Muscle of leg (tissue), 11 donors: ENCODE measurements around the gene BAG5. TPM values are rescaled to one million over a fixed set of nuclear protein-coding genes. Genes with fewer than 3 reads are reported as not detected.

Experiments
- DNase-seq: peaks from one replicate; pipeline ENCODE4 v3.0.0; 2013
- H3K27ac ChIP-seq: one replicate; pipeline ENCODE4 v1.5.1; 2013; ENCODE audit warnings: mild to moderate bottlenecking, low read length, control low read depth
- H3K27me3 ChIP-seq: one replicate; pipeline ENCODE4 v1.6.1; 2013; ENCODE audit warnings: low read length; ENCODE audit not compliant: control insufficient read depth, insufficient read depth
- H3K36me3 ChIP-seq: one replicate; pipeline ENCODE4 v1.6.1; 2013; ENCODE audit warnings: low read length; ENCODE audit not compliant: control insufficient read depth, insufficient read depth
- H3K4me1 ChIP-seq: one replicate; pipeline ENCODE4 v1.6.1; 2013; ENCODE audit warnings: low read length; ENCODE audit not compliant: control insufficient read depth, insufficient read depth
- H3K4me3 ChIP-seq: one replicate; pipeline ENCODE4 v1.5.1; 2013; ENCODE audit warnings: low read length, control low read depth
- H3K9me3 ChIP-seq: replicated peaks from 2 replicates; pipeline ENCODE4 v1.6.1; 2013; ENCODE audit warnings: low read depth, low read length; ENCODE audit not compliant: control insufficient read depth
- WGBS: methylation state at CpG from one replicate; pipeline ENCODE4 v1.1.5; 2013; ENCODE audit warnings: missing lambda C conversion rate; ENCODE audit not compliant: insufficient coverage; 5-methylcytosine and 5-hydroxymethylcytosine counted together
- polyA plus RNA-seq, 8 donors: library from polyadenylated mRNA; unstranded; fragments of 120-200 nt; gene quantifications; one replicate each; pipeline versions ENCODE4 v1.2.1 to v1.2.3, GENCODE V29; 2013; ENCODE audit warnings: inconsistent platforms in 1 of 8, low replicate concordance in 1 of 8; ENCODE audit not compliant: insufficient read length in 8 of 8, insufficient read depth in 1 of 8
- total RNA-seq: library from RNA; stranded (reverse); fragments of 120-200 nt; gene quantifications from one replicate; pipeline ENCODE4 v1.2.4, GENCODE V29; 2013

The BAG5 gene
- total and polyA plus RNA-seq, 9 donors, result 14.3 to 23.3 (median 19.7) TPM

DNA sequence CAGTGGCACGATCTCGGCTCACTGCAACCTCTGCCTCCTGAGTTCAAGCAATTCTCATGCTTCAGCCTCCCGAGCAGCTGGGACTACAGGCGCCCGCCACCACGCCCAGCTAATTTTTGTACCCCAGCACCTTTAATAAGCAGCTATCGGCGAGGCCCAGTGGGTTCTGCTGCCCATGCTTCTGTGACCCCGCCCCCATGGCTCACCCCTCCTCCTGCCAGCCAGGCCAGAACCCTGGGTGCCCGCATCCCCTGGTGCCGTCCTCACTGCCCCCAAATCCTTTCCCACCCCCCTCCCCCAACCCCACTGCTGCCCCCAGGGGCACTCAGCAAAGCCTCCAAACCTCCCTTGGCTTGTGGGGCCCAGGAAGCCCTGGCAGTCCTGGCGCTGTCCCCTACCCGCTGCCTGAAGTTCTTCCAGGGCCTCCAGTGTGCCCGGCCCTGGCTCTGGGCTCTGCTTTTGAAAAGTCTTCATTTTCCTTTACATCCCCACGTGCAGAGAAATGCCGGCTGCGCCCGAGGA, 14.5 kb downstream of the BAG5 start:
- Histone ChIP-seq H3K4me1 (peaks cover 88% of the 10 kb centered on the region), H3K27ac (no peak overlapping the region), H3K27me3 (no peaks in the 10 kb centered on the region), H3K4me3 (no peak overlapping the region), H3K9me3 (no peaks in the 10 kb centered on the region), H3K36me3 (no peaks in the 10 kb centered on the region)
- WGBS, result 83% methylated on average over 18 of the region's 18 CpGs
- DNase-seq, result no peak

DNA sequence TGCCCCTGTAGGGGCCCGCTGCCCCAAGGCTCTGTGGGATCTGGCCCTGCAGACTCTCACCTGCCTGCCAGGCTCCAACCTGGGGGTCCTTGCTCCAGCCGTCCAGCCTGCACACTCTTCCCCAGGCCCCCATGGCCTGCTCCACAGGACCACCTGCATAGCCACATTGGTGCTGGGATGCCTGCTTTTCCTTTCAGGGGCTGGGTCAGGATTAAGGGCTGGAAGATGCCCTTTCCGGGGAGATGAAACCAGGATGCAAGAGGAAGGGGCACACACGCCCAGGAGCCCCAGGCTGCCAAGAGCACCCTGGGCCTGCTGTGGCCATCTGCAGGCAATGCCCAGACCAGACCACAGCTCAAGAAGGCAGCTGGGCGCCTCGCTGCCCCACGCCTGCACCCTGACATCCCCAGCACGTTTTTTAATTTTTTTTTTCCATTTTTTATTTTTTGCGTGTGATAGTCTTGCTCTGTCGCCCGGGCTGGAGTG, 15.0 kb downstream of the BAG5 start:
- Histone ChIP-seq H3K9me3 (no peaks in the 10 kb centered on the region), H3K36me3 (no peaks in the 10 kb centered on the region), H3K4me1 (peaks cover 88% of the 10 kb centered on the region), H3K27ac (no peak overlapping the region), H3K27me3 (no peaks in the 10 kb centered on the region), H3K4me3 (no peak overlapping the region)
- 77% methylated on average over 11 of the region's 11 CpGs for WGBS
- DNase-seq, result no peak

DNA sequence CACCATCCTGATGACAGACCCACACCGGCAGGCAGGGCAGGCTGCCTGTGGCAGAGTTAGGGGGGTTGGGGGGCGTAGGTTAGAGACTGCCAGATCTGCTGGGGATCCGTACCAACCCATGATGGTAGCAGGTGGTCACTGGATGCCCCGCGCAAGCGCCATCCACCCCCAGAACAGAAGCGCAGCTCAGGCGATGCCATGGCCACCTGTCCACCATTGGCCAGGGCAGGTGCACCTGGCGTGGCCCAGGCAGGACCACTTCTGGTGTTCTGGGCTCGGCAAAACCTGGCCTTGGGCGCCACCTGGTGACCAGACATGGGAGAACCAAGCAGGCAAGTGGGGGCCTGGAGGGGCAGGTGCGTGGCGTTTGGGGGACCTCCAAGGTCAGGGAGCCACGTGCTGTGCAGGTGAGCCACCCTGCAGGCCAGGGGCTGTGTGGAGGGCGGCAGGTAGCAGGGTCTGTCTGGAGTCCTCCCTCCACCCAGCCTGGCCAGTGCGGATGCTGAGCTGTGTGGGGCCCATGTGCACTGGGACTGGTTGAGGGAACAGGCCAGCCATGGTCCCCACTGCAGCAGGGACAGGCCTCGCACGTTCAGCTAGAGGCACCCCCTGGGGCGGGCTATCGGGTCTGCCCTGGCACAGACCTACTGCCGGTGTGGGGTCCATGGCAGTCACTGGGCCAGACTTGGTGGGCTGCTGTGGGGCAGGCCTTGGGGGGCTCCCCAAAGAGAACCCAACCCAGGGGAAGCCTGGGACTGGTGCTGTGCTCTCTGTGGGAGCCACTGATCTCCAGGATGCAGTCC, 15.6 kb downstream of the BAG5 start:
- Histone ChIP-seq H3K27ac (no peak overlapping the region), H3K9me3 (no peaks in the 10 kb centered on the region), H3K4me3 (no peak overlapping the region), H3K36me3 (no peaks in the 10 kb centered on the region), H3K27me3 (no peaks in the 10 kb centered on the region), H3K4me1 (peaks cover 88% of the 10 kb centered on the region)
- WGBS, result 18% methylated on average over 21 of the region's 21 CpGs
- DNase-seq, result peak; percentile 67

DNA sequence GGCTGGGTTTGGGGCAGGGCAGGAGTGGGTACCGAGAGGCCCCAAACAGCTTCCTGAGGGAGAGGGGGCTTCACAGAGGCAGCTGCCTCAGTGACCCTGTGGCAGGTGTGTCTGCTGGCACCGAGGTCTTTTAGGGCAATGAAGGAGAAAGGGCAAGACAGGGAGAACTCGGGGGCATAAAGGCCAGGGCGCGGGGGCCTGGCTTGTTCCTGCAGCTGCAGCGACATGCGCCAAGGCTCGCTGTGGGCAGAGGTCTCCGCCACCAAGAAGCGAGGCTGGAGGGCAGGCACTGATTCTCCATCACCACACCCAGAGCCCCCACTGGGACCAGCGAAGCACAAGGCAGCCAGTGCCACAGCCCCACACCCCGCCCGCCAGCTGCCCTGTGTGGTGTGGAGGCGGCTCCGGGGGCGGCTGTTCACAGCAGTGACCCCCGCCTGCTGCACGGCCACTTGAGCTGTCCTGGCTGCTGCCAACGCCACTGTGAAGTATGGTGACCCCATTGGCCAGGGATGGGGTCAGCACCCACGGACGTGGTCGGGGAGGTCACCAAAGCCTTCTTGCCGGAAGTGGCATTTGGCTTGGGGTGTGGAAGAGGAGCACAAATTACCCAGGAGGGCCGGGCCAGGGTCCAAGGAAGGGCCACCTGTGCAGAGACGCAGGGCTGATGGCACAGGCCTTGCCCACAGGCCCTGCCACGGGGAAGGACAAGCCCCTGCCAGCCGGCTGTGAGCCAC, 16.4 kb downstream of the BAG5 start:
- Histone ChIP-seq H3K27ac (peak overlapping the region; percentile 9), H3K9me3 (no peaks in the 10 kb centered on the region), H3K4me3 (no peak overlapping the region), H3K4me1 (peaks cover 88% of the 10 kb centered on the region), H3K36me3 (no peaks in the 10 kb centered on the region), H3K27me3 (no peaks in the 10 kb centered on the region)
- 73% methylated on average over 15 of the region's 27 CpGs for WGBS
- DNase-seq, result peak; percentile 44

DNA sequence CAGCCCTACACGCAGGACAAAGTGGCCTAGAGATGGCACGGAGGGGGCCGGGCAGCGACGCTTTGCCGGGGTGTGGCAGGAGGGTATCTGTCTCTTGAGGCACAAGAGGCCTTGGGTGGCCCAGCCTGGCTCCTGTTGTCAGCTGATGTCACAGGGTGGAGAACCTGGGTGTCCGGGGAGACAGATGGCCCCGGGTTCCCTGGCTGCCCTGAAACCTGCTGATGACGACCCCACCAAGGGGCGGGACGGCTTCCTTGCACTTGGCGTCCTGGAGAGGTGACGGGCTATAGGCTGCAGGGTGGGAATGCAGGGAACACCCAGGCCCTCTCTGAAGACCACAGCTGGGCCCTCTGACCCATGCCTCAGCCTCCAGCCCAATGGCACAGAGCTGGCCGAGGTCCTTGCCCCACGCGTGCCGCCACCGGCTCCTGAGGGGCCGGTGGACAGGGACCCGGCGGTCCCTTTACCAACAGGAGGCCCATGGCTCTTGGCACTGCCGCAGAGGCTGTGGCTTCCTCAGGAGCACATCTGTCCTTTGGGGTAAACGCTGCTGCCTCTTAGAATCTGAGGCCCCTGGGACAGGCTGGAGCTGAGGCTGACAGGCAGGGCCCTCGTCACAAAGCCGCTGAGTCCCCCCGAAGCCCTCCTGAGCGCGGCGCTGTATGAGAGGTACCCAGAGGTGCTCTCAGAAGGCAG, 17.1 kb downstream of the BAG5 start:
- H3K27ac ChIP-seq, result peak overlapping the region; percentile 87
- DNase-seq, result peak; percentile 27
- H3K4me3 ChIP-seq, result no peak overlapping the region
- H3K36me3 ChIP-seq, result no peaks in the 10 kb centered on the region
- H3K4me1 ChIP-seq, result peaks cover 88% of the 10 kb centered on the region
- 87% methylated on average over 24 of the region's 29 CpGs for WGBS
- H3K9me3 ChIP-seq, result no peaks in the 10 kb centered on the region
- H3K27me3 ChIP-seq, result no peaks in the 10 kb centered on the region

DNA sequence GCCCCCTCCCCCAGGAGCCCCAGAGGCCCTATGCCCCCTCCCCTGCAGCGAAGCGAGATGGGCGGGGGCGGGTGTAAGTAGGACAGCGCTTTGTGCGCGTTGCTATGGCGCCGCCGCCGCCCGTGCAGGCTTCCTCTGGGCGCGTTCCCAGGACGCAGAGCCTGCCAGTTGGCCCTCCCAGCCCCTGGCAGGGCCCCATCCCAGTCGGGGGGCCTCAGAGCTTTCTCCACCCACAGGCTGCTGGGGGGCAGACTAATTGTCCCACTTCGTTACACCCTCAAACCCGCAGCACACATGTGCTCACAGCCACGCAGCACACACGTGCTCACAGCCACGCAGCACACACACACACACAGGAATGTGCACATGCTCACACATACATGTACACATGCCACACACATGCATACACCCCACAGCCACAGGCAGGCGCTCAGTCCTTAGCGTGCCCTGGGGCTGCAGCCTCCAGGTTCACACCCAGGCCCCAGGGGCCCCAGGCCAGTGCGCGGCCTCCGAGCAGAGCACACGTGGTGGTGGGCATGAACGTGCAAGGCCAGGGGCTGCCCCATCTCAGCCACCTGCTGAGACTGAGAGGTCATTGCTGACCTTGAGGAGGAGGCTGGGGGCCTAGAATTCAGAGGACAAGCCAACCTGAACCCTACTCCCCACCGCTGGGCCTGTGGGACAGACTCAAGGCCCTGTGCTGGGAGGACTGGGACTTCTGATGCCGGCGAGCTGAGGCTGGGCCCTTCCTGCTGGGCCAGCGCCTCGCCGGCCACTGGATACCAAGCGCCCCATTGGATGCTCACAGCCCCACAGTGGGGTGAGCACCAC, 17.9 kb downstream of the BAG5 start:
- Histone ChIP-seq H3K36me3 (no peaks in the 10 kb centered on the region), H3K9me3 (no peaks in the 10 kb centered on the region), H3K27ac (peak overlapping the region; percentile 87), H3K27me3 (no peaks in the 10 kb centered on the region), H3K4me3 (no peak overlapping the region), H3K4me1 (peaks cover 87% of the 10 kb centered on the region)
- 34% methylated on average over 29 of the region's 35 CpGs for WGBS
- DNase-seq, result peak; percentile 86

DNA sequence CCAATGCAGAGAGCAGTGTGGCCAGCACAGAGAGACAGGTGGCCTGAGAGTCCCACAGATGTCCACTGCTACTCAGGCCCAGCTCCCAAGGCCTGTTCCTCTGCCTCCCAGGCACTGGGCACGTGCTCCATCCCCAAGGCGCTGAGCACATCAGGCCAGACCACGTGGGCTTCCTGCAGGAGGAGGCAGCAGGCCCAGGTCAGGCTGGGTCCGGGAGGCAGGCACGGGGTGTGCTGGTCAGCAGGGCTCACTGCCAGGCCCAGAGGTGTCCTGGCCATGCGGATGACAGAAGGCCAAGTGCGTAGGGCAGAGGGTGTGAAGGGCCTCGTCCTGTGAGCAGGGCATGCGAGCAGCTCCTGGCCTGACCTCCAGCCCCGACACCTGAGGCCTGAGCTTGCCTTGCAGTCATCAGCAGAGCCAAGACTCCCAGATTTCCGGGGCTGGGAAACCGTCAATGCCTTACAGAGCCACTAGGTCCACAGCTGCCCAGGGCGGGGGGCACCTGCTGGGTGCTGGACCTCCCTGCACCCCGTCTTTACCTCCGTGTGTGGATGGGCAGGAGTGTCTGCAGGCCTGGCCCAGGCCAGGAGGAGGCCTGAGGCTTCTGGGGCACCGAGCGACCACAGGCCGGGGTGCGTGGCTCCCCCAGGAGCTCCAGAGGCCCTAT, 18.6 kb downstream of the BAG5 start:
- WGBS, result 53% methylated on average over 12 of the region's 19 CpGs
- Histone ChIP-seq H3K4me3 (no peak overlapping the region), H3K9me3 (no peaks in the 10 kb centered on the region), H3K27me3 (no peaks in the 10 kb centered on the region), H3K4me1 (peaks cover 87% of the 10 kb centered on the region), H3K27ac (peak overlapping the region; percentile 87), H3K36me3 (no peaks in the 10 kb centered on the region)
- no peak for DNase-seq

DNA sequence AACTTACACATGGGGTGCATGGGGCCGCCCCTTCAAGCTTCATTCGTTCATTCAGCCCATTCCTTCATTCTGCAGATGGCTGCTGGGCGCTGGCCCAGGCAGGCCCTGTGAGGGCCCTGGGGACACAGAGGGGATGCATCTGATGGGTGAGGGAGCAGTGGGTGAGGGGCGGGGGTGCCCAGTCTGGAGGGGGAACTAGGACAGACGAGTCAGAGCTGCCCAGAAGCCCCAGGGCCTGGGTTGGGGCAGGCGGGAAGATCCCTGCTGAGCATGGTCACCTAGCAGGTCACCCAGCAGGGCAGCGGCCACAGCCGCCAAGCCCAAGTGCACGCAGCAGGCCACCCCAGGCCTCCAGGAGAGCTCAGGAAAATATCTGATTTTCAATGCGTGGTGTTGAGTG, 19.3 kb downstream of the BAG5 start:
- no peak for DNase-seq
- Histone ChIP-seq H3K36me3 (no peaks in the 10 kb centered on the region), H3K9me3 (no peaks in the 10 kb centered on the region), H3K27ac (peak overlapping the region; percentile 87), H3K4me1 (peaks cover 89% of the 10 kb centered on the region), H3K27me3 (no peaks in the 10 kb centered on the region), H3K4me3 (no peak overlapping the region)
- 73% methylated on average over 8 of the region's 10 CpGs for WGBS

DNA sequence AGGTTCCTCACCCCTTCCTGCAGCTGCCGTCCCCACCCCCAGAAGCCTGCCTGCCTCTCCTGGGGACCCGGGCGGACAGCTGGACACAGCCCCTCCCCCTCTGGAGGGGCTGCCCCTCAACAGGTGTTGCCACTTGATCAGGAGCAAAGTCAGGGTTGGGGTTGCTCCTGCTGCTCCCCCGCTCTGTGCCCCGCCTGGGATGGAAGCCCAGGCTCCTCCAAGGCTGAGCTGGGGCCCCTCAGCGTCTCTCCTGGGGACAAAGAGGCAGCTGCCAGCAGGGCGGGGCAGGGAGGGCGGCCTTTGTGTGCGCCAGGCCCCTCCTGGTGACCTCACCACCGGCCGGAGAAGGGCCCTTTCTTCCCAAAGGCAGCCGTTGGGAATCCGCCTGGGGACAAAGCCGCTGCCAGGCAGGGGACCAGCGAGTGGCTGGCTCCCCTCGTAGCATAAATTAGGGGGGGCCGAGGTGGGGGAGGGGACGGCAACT, 19.8 kb downstream of the BAG5 start:
- Histone ChIP-seq H3K4me1 (peaks cover 94% of the 10 kb centered on the region), H3K27ac (peak overlapping the region; percentile 87), H3K4me3 (no peak overlapping the region), H3K9me3 (no peaks in the 10 kb centered on the region), H3K27me3 (no peaks in the 10 kb centered on the region), H3K36me3 (no peaks in the 10 kb centered on the region)
- DNase-seq, result peak; percentile 87
- WGBS, result 8% methylated on average over 11 of the region's 18 CpGs
